Endothelial cell (in vitro differentiated cells): ENCODE results near the gene PDPK1. TPM values are rescaled to one million over a fixed set of nuclear protein-coding genes. Genes with fewer than 3 reads are reported as not detected.

Source experiments
- DNase-seq: peaks from one replicate; pipeline ENCODE4 v3.0.0; 2021; ENCODE audit warnings: low spot score
- H3K27ac Mint-ChIP-seq: one replicate; pipeline ENCODE4 v1.8.0; 2021; ENCODE audit warnings: mixed read lengths, inconsistent platforms; ENCODE audit not compliant: unreplicated experiment
- H3K27me3 Mint-ChIP-seq: one replicate; pipeline ENCODE4 v1.8.0; 2021; ENCODE audit warnings: mild to moderate bottlenecking, moderate library complexity, mixed read lengths, inconsistent platforms; ENCODE audit not compliant: unreplicated experiment
- H3K36me3 Mint-ChIP-seq: one replicate; pipeline ENCODE4 v1.8.0; 2021; ENCODE audit warnings: mild to moderate bottlenecking, low read depth, mixed read lengths, inconsistent platforms; ENCODE audit not compliant: unreplicated experiment
- H3K4me1 Mint-ChIP-seq: one replicate; pipeline ENCODE4 v1.8.0; 2021; ENCODE audit warnings: mild to moderate bottlenecking, mixed read lengths, inconsistent platforms; ENCODE audit not compliant: unreplicated experiment
- H3K4me3 Mint-ChIP-seq: one replicate; pipeline ENCODE4 v1.8.0; 2021; ENCODE audit warnings: mild to moderate bottlenecking, mixed read lengths, inconsistent platforms; ENCODE audit not compliant: unreplicated experiment
- H3K9me3 Mint-ChIP-seq: one replicate; pipeline ENCODE4 v1.8.0; 2021; ENCODE audit warnings: mixed read lengths, inconsistent platforms; ENCODE audit not compliant: unreplicated experiment
- CTCF ChIP-seq: fragments of 200-600 bp; sonication (generic); IDR thresholded peaks from one replicate; pipeline ENCODE4 v1.5.0; 2021; ENCODE audit warnings: antibody characterized with exemption; ENCODE audit not compliant: unreplicated experiment
- total RNA-seq: library from RNA; stranded (reverse); fragmentation: NEBNext Ultra II Directional; extraction: Animal tissue kit (Norgen Biotek cat#: 25700); gene quantifications from one replicate; pipeline ENCODE4 v1.2.1, GENCODE V29; 2021; ENCODE audit not compliant: unreplicated experiment

Gene PDPK1
- total RNA-seq, 1 donor from 2014 or later, result 33.6 TPM

GRCh38 chr16:2497695-2498484, 39.9 kb upstream of the PDPK1 start:
- TF ChIP-seq CTCF, result no peak
- no peak overlapping the region for H3K27ac Mint-ChIP-seq

GRCh38 chr16:2498531-2499253, 39.1 kb upstream of the PDPK1 start:
- DNase-seq, result no peak
- H3K27me3 Mint-ChIP-seq, result peaks cover 7% of the 10 kb centered on the region
- H3K4me3 Mint-ChIP-seq, result no peak overlapping the region
- no peaks in the 10 kb centered on the region for H3K4me1 Mint-ChIP-seq
- H3K27ac Mint-ChIP-seq, result no peak overlapping the region
- TF ChIP-seq CTCF, result no peak
- peaks cover 7% of the 10 kb centered on the region for H3K36me3 Mint-ChIP-seq
- H3K9me3 Mint-ChIP-seq, result no peaks in the 10 kb centered on the region

More at GRCh38 chr16:2497695-2498484, 39.9 kb upstream of the PDPK1 start:
- no peak for DNase-seq
- H3K9me3 Mint-ChIP-seq, result no peaks in the 10 kb centered on the region
- peaks cover 7% of the 10 kb centered on the region for H3K36me3 Mint-ChIP-seq
- no peaks in the 10 kb centered on the region for H3K4me1 Mint-ChIP-seq
- H3K4me3 Mint-ChIP-seq, result peak overlapping the region; percentile 1
- H3K27me3 Mint-ChIP-seq, result peaks cover 7% of the 10 kb centered on the region

GRCh38 chr16:2499454-2499853, 38.4 kb upstream of the PDPK1 start:
- H3K4me1 Mint-ChIP-seq, result no peaks in the 10 kb centered on the region
- no peak overlapping the region for H3K4me3 Mint-ChIP-seq
- DNase-seq, result no peak
- H3K9me3 Mint-ChIP-seq, result no peaks in the 10 kb centered on the region
- no peak for TF ChIP-seq CTCF
- H3K27me3 Mint-ChIP-seq, result peaks cover 7% of the 10 kb centered on the region
- H3K27ac Mint-ChIP-seq, result no peak overlapping the region
- H3K36me3 Mint-ChIP-seq, result peaks cover 7% of the 10 kb centered on the region

- Mint-ChIP-seq H3K4me1 (no peaks in the 10 kb centered on the region), H3K9me3 (no peaks in the 10 kb centered on the region), H3K27ac (no peak overlapping the region), H3K27me3 (peaks cover 7% of the 10 kb centered on the region), H3K36me3 (peaks cover 7% of the 10 kb centered on the region), H3K4me3 (no peak overlapping the region)
- TF ChIP-seq CTCF, result no peak
- no peak for DNase-seq
These were observed 37.9 kb upstream of the PDPK1 start for GRCh38 chr16:2499890-2500429.
